GOT3 (cell line): ENCODE data around the gene SCMH1.
"Not testable (repeated sequence)": the region's sequence is repeated elsewhere in the genome, so short reads cannot be mapped to it uniquely, and the experiment has no call there.

Source experiments
- DNase-seq: peaks from one replicate; lab custom pipeline; 2025; ENCODE audit warnings: mixed read lengths; lab: John Stamatoyannopoulos, UW

SCMH1 gene

GRCh38 chr1:41249319-41249718 is 7.2 kb upstream of the SCMH1 start:
- no peak for DNase-seq

GRCh38 chr1:41246568-41246967 is 4.5 kb upstream of the SCMH1 start:
- no peak for DNase-seq

DNA sequence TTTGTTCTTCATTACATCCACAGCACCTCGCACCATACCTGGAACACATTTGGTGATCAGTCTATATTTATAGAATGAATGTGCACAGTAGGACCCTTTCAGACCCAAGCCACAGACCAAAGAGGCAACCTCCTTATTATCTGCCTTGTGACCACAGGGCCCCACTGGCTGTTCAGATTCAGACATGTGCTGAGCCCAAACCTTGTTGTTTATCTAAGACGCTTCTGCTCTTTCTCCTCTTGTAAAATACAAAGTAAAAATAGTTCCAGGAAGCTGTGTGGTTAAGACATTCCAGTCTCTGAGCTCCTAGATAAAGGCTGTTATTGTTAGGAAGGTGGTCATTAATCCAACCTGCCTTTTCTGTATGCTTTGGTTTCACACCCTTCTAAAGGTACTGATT is 3.6 kb upstream of the SCMH1 start:
- no peak for DNase-seq

DNA sequence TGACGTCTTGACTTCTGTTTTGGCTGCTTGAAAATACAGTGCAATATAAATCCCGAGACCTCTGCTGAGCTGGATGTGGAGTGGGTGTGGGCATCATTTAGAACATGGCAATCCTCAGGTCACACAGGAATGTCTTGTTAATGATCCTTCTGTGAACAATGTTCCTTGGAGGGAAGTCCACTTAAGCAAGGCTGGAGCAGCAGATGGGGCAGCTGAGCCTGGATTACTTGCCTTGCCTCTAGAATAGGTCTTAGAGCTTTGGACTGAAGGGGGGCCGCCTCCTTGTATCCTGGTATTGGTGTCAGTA is 926 bp upstream of the SCMH1 start:
- no peak for DNase-seq

GRCh38 chr1:41242342-41243078 is 404 bp upstream of the SCMH1 start:
- DNase-seq: no peak

DNA sequence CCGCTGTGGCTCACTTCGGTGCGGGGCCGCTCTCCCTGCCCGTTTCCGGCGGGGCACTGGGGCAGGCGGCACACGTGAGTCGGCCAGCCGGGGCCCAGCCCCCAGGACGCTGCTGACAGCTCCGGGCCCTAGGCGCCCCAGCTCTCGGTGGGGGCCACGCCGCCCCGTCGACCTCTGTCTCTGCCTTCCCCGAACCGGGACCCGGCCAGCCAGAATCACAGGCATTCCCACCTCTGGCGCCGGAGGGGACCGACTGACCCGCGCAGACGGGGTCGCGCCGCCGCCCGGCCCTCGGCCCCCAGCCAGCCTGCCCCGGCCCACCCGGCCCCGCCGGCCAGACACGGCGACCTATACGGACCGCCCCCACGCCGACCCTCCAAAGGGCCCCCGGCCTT is 755 bp downstream of the SCMH1 start:
- DNase-seq: no peak

GRCh38 chr1:41240781-41241353 is 1.2 kb downstream of the SCMH1 start:
- DNase-seq: no peak

DNA sequence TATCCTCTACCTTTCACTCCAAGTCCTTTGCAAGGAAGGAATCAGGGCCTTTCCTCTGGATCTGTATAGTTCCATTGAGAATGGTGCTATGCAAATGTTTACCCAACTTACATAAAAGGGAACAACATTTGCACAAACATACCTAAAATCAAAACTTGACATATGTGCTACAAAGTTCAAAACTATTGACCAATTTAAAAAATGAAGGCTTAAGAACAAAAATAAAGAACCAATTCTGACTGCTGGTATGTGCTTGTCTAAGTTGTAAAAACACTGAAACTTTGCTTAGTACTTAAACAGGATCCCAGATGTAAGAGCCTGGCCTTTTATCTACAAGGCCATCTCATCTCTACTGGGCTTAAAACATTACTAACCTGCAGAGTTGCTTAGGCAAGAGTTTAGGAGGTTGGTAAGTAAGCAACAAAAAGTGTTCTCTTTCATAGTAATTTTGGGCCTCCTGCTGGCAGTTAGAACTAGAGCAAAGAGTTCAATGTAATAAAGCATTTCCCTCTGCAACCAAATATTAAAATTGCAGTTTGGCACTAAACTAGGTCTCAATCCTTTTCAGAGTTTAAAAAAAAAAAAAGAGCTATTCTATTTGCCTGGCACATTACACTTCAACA is 2.0 kb downstream of the SCMH1 start:
- DNase-seq: no peak

DNA sequence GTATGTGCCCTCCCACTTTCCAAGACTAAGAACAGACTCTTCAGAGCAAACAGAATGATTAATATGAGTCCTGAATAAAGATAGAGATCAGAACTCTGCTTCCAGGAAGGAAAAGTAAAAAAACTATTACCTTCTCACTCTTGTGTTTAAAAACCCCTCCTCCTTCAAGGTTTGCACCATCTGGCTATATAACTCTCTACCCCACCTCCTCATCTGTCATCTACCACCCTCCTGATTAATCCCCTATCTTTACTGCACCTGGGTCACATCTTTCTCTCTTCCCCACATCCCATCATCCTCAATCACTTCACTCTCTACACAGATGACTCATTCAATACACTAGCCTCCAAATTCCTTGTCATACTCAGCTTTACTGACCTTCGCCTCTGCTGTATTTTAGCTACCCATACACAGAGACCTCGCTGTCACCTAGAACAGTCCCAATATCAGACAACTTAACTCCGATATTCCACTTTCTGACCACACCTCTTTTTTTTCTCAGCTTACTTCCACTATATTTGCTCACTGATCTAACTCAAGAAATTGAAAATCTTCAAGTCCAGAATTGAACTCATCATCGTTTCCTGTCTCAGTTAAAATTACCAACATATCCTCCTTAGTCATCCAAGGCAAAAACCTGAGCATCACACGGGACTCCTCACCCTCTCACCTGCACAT is 3.7 kb downstream of the SCMH1 start:
- DNase-seq: no peak

DNA sequence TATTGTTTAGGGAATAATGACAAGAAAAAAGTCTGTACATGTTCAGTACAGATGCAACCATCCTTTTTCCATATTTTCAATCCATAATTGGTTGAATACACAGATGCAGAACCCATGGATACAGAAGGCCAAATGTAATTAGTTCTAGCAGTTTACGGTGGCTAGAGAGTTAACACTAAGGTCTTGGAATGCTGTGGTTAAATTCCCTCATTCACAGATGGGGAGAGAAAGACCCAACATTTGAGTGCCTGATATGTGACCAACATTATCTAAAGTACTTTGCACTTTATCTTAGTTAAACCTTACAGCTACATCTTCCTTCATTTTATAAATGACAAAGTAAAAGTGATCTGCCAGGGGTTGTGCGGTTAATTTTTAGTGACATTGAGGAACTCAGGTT is 5.3 kb downstream of the SCMH1 start:
- DNase-seq: no peak

DNA sequence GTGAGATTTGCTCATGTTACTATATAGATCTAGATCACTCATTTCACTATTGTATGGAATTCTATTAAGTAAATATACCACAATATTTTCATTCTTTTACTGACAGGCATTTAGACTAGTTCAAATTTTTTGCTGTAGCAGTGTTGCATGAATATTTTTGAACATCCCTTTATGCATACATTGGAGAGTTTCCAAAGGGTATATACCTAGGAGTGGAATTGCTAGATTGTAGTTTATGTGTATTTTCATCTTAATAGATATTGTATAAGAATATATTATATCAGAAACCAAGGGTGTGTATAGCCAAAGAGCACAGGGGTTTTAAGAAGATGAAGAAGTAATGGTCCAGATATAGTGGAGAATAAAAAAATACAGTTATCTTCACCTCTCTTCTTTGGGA is 6.2 kb downstream of the SCMH1 start:
- no peak for DNase-seq

GRCh38 chr1:41233708-41234107 is 8.4 kb downstream of the SCMH1 start:
- no peak for DNase-seq

DNA sequence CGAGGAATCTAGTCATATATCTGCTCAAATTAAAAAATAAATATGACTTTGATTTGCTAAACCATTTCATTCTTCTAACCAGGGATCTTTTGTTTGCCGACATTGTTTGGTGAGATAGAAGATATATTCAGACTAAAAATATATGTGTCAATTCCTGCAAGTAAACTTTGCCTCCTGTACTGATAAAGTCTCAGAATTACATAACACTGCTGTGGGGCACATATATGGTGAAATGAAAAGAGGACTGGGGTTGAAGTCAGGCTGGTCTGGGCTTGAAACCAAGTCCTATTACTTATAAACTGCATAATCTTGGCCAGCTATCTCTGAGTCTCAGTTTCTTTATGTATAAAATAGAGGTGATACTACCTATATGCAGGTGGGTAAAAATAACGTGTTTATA is 9.8 kb downstream of the SCMH1 start:
- DNase-seq: no peak

- no peak for DNase-seq
Observed at GRCh38 chr1:41230656-41231055, 11.4 kb downstream of the SCMH1 start.

DNA sequence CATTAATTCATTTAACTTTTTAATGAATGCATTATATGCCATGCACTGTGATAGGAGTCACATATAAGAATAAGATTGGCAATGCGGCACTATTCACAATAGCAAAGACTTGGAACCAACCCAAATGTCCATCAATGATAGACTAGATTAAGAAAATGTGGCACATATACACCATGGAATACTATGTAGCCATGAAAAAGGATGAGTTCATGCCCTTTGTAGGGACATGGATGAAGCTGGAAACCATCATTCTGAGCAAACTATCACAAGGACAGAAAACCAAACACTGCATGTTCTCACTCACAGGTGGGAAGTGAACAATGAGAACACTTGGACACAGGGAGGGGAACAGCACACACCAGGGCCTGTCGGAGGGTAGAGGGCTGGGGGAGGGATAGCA is 12.9 kb downstream of the SCMH1 start:
- DNase-seq: not testable (repeated sequence)

DNA sequence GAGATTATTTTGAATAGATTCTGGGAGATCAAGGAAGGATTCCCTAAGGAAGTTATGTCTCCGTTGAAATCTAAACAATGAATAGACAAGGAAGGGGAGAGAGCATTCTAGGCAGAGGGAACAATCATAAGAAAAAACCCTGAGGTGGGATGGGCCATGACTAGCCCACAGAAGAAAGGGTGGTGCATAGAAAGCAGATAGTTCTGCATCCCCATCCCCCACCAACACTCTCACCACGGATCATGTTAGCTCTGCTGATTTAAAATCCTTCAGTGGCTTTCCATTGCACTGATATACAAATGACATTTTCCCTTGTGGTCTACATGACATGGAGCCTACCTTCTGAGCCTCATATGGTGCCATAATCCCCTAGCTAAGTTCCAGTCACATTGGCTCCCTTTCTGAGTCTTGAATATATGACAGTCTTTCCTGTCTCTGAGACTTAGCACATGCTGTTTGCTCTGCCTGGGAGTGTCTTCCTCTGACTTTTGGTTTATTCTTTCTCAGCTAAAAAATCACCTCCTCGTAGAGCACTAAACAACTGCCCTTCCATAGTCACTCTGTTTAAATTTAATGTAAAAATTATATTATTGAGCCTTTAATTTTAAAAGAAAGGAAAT is 15.2 kb downstream of the SCMH1 start:
- no peak for DNase-seq

- DNase-seq: no peak
Observed at GRCh38 chr1:41225495-41225894, 16.6 kb downstream of the SCMH1 start.

- DNase-seq: no peak
Observed at GRCh38 chr1:41222496-41222895, 19.6 kb downstream of the SCMH1 start.

DNA sequence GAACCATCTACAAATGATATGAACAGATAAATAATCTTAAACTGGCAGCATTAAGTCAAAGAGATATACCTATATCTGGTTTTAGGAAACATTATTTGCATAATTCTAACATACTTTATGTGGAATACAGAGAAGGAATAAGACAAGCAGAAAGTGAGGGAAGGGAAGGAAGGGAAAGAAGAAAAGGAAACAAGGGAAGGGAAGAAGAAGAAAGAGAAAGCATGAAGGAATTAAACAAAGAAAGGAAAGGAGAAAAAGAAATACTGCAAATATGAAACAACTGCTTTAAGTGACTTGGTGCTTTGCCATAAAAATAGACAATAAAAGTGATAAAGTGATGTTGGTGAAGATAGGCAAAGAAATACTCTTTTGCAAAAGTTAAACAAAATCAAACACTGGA is 20.1 kb downstream of the SCMH1 start:
- DNase-seq: no peak

- no peak for DNase-seq
Observed at GRCh38 chr1:41218152-41218551, 24.0 kb downstream of the SCMH1 start.

GRCh38 chr1:41217441-41217840 is 24.7 kb downstream of the SCMH1 start:
- no peak for DNase-seq

DNA sequence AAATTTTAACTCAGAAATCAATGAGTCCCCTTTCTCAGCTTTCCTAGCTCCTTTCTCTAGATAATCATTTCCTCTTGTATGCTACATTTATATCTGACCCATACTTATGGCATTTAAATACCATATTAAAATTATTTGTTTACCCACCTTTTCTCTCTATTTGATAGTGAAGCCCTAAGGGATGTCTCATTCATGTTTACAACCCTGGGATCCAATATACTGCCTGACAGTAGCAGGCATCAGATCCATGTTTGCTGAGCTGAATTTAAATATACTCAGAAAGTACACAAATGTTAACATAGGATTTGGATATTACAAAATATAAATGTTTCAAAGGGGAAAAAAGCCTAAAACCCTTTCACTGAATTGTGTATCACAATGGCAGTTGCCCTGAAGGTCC is 26.5 kb downstream of the SCMH1 start:
- DNase-seq: no peak

DNA sequence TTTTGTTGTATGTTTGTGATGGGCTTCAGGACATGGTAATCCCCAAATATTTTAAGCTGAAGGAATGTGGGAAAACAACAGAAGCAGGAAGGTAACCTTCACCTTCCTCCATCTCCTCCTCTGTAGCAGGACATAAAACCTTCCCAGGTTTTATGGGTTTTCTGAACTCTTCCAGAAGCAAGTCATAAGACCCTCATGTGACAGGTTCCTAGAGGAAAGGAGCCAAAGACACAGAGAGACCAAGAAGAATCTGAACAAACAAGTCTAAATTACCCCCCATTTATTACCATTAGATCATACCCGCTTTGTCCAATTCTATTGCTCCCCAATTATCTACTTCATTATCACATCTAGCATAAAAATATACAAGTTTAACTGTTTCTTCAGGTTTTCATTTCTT is 28.8 kb downstream of the SCMH1 start:
- no peak for DNase-seq
